ENCODE measurements around the gene OR5V1.
"Not testable (repeated sequence)": the region's sequence is repeated elsewhere in the genome, so short reads cannot be mapped to it uniquely, and the experiment has no call there.

The OR5V1 gene

GRCh38 chr6:29368765-29369164, at the start of gene OR5V1:
TSS of gene OR5V1 (minus strand) at chr6:29368865. CDS start at chr6:29356195, 12,670 bp downstream.
- DNase-seq, result no peak

- no peak for DNase-seq
Observed at GRCh38 chr6:29414588-29414987, 45.9 kb upstream of the OR5V1 start, which contains the start of gene OR12D1. TSS of gene OR12D1 (plus strand) at chr6:29414928.

GRCh38 chr6:29403801-29404200, 35.1 kb upstream of the OR5V1 start:
- DNase-seq, result no peak

- DNase-seq, result no peak
Observed at GRCh38 chr6:29399525-29399924, 30.9 kb upstream of the OR5V1 start.

- DNase-seq, result no peak
Observed at GRCh38 chr6:29395331-29395730, 26.7 kb upstream of the OR5V1 start, which contains the start of gene OR12D2. TSS of gene OR12D2 (plus strand) at chr6:29395631. CDS start at chr6:29396700, 1,069 bp downstream.

GRCh38 chr6:29388533-29388932, 19.9 kb upstream of the OR5V1 start:
- no peak for DNase-seq

- no peak for DNase-seq
Observed at GRCh38 chr6:29376003-29376402, 7.3 kb upstream of the OR5V1 start.

GRCh38 chr6:29375191-29375590, 6.5 kb upstream of the OR5V1 start, which contains the start of gene OR12D3:
TSS of gene OR12D3 (minus strand) at chr6:29375291. CDS start at chr6:29375287, 4 bp downstream.
- DNase-seq, result no peak

- DNase-seq, result no peak
Observed at GRCh38 chr6:29355603-29356002, 13.1 kb downstream of the OR5V1 start.

GRCh38 chr6:29354980-29355379, 13.7 kb downstream of the OR5V1 start:
- no peak for DNase-seq

- DNase-seq, result not testable (repeated sequence)
Observed at GRCh38 chr6:29349348-29349747, 19.3 kb downstream of the OR5V1 start.

GRCh38 chr6:29345380-29345779, 23.3 kb downstream of the OR5V1 start:
- DNase-seq, result no peak

- DNase-seq, result no peak
Observed at GRCh38 chr6:29336269-29336668, 32.4 kb downstream of the OR5V1 start.

- no peak for DNase-seq
Observed at GRCh38 chr6:29332676-29333075, 36.0 kb downstream of the OR5V1 start.

GRCh38 chr6:29325777-29326176, 42.9 kb downstream of the OR5V1 start:
- no peak for DNase-seq

- DNase-seq, result not testable (repeated sequence)
Observed at GRCh38 chr6:29323332-29323731, 45.3 kb downstream of the OR5V1 start.

- DNase-seq, result no peak
Observed at GRCh38 chr6:29319931-29320330, 48.7 kb downstream of the OR5V1 start.
